Ovary (tissue), 9 donors: Measurements from ENCODE around the gene MCTP1. TPM values are rescaled to one million over a fixed set of nuclear protein-coding genes. Genes with fewer than 3 reads are reported as not detected.

Experiments
- DNase-seq, 5 donors: peaks; one replicate each; pipeline ENCODE4 v3.0.0-alpha.2; 2019 to 2020
- H3K27ac ChIP-seq, 2 donors: fragments of 200-600 bp; one replicate each; pipeline versions ENCODE4 v1.5.1 to v1.8.0; 2019 to 2022
- H3K27me3 ChIP-seq: fragments of 200-600 bp; one replicate; pipeline ENCODE4 v1.8.0; 2022
- H3K36me3 ChIP-seq: fragments of 200-600 bp; sonication (generic); one replicate; pipeline ENCODE4 v1.5.1; 2019
- H3K4me1 ChIP-seq: one replicate; pipeline ENCODE4 v1.8.1; 2013; ENCODE audit warnings: mild to moderate bottlenecking, moderate library complexity; ENCODE audit not compliant: insufficient read depth
- H3K4me3 ChIP-seq: fragments of 200-600 bp; sonication (generic); one replicate; pipeline ENCODE4 v1.5.1; 2017
- H3K9me3 ChIP-seq, 2 donors: fragments of 200-600 bp in 1 of 2; sonication (generic) in 1 of 2; one replicate each; pipeline versions ENCODE4 v1.5.1 to v1.8.1; 2013 to 2019; ENCODE audit warnings: mild to moderate bottlenecking in 1 of 2, moderate library complexity in 1 of 2
- EP300 ChIP-seq: sonication (generic); formaldehyde crosslinking; IDR thresholded peaks from one replicate; pipeline ENCODE4 v1.6.1; 2017; ENCODE audit warnings: antibody characterized with exemption
- POLR2A ChIP-seq: fragments of 450-650 bp; IDR thresholded peaks from one replicate; pipeline ENCODE4 v1.6.1; 2017; ENCODE audit warnings: antibody characterized with exemption, mild to moderate bottlenecking, moderate library complexity
- WGBS, 3 donors: extraction: QIAGEN DNeasy Blood & Tissue Kit in 1 of 3; methylation state at CpG; one replicate each; pipeline versions ENCODE4 v1.1.5 to v1.1.7; 2013 to 2017; 5-methylcytosine and 5-hydroxymethylcytosine counted together
- intact Hi-C, 4 donors: fragments of 100-400 bp; cut with DNase I; formaldehyde crosslinking; loops; one replicate each; pipeline versions ENCODE4 v1.11.0 to v1.15.1; 2022 to 2023
- polyA plus RNA-seq, 2 donors: library from polyadenylated mRNA; stranded (reverse); fragments of 200-250 nt in 1 of 2; fragments of 350-450 nt in 1 of 2; fragmentation: Illumina TruSeq in 1 of 2; extraction: RNeasy Lipid Tissue Mini Kit (QIAGEN cat#74804) in 1 of 2; gene quantifications; one replicate each; pipeline ENCODE4 v1.2.3, GENCODE V29; 2013 to 2014
- total RNA-seq, 7 donors: library from RNA; depleted of rRNA in 2 of 7; stranded (reverse); fragments of >200 nt in 2 of 7; fragmentation: NEBNext Ultra II Directional in 3 of 7; extraction: Animal tissue kit (Norgen Biotek cat#: 25700) in 3 of 7; gene quantifications; one replicate each; pipeline versions ENCODE4 v1.1.0 to v1.2.4, GENCODE V29; 2016 to 2023
- TF ChIP-seq, protein P1 (sequence below), 3 donors: fragments of 450-650 bp in 2 of 3; fragments of 200-600 bp in 1 of 3; IDR thresholded peaks; one replicate each; pipeline versions ENCODE4 v1.5.1 to v1.8.0; 2016 to 2022; ENCODE audit warnings: antibody characterized with exemption in 3 of 3, mild to moderate bottlenecking in 1 of 3
- donor health status: DM: no; HTN: no; CAD: no; lungs with moderate emphysema.
- donor health status: DM: no; HTN: no; CAD: no.
- donor health status: Bipolar disorder and iron deficiency.
- donor health status: DM: yes; HTN: yes; CAD: no.
- donor health status: DM: no; HTN: no; CAD: no.
- donor health status: DM: yes; HTN: yes; CAD: no.

MCTP1 gene
- total and polyA plus RNA-seq, 9 donors, result 1.7 to 11.4 (median 5.0) TPM

DNA sequence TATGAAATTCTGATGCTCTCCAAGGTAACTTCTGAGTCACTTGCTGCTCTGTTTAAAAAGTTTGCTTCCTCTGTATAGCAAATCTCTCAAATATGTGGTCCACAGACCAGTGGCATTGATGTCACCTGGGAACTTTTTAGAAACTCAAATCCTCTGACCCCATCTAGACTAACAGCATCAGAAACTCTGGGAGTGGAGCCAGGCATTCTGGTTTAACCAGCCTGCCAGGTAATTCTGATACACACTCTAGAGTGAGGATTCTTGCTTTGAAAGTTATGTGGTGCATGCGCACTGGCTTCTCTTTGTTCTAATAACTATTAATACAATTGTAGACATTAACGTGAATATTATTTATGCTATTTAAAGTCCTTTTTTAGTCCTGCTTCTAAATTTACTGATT, 368.3 kb downstream of the MCTP1 start:
- DNase-seq, result no peak
- H3K36me3 ChIP-seq, result no peaks in the 10 kb centered on the region
- intact Hi-C loops, result no loop called here
- TF ChIP-seq EP300, result no peak
- TF ChIP-seq POLR2A, result no peak
- TF ChIP-seq, protein P1, sequence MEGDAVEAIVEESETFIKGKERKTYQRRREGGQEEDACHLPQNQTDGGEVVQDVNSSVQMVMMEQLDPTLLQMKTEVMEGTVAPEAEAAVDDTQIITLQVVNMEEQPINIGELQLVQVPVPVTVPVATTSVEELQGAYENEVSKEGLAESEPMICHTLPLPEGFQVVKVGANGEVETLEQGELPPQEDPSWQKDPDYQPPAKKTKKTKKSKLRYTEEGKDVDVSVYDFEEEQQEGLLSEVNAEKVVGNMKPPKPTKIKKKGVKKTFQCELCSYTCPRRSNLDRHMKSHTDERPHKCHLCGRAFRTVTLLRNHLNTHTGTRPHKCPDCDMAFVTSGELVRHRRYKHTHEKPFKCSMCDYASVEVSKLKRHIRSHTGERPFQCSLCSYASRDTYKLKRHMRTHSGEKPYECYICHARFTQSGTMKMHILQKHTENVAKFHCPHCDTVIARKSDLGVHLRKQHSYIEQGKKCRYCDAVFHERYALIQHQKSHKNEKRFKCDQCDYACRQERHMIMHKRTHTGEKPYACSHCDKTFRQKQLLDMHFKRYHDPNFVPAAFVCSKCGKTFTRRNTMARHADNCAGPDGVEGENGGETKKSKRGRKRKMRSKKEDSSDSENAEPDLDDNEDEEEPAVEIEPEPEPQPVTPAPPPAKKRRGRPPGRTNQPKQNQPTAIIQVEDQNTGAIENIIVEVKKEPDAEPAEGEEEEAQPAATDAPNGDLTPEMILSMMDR (IDR thresholded peaks at IDR 0.05), result no peak
- H3K27ac ChIP-seq, result no peak overlapping the region
- H3K4me3 ChIP-seq, result no peak overlapping the region
- no peaks in the 10 kb centered on the region for H3K27me3 ChIP-seq
- WGBS, 3 donors, result 85 to 92% (median 86%) methylated on average over 2 of the region's 2 CpGs
- no peaks in the 10 kb centered on the region for H3K9me3 ChIP-seq
- no peaks in the 10 kb centered on the region for H3K4me1 ChIP-seq

DNA sequence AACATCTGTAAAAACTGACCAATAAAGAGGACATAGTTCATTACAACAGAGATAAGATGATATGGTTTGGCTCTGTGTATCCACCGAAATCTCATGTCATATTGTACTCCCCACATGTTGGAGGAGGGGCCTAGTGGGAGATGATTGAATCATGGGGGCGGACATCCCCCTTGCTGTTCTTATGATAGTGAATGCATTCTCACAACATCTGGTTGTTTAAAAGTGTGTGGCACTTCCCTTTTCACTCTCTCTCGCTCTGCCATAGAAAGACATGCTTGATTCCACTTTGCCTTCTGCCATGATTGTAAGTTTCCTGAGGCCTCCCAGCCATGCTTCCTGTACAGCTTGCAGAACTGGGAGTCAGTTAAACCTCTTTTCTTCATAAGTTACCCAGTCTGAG, 373.6 kb downstream of the MCTP1 start:
- no peak overlapping the region for H3K27ac ChIP-seq
- 67 to 74% (median 70%) methylated on average over 3 of the region's 3 CpGs for whole genome bisulfite sequencing, 3 donors
- no peak overlapping the region for H3K4me3 ChIP-seq
- H3K4me1 ChIP-seq, result no peaks in the 10 kb centered on the region
- no peaks in the 10 kb centered on the region for H3K9me3 ChIP-seq
- DNase-seq, result no peak
- H3K27me3 ChIP-seq, result no peaks in the 10 kb centered on the region
- no peak for TF ChIP-seq EP300
- no peak for TF ChIP-seq POLR2A
- TF ChIP-seq, protein P1 (IDR thresholded peaks at IDR 0.05), result no peak
- intact Hi-C loops, result no loop called here
- H3K36me3 ChIP-seq, result no peaks in the 10 kb centered on the region

DNA sequence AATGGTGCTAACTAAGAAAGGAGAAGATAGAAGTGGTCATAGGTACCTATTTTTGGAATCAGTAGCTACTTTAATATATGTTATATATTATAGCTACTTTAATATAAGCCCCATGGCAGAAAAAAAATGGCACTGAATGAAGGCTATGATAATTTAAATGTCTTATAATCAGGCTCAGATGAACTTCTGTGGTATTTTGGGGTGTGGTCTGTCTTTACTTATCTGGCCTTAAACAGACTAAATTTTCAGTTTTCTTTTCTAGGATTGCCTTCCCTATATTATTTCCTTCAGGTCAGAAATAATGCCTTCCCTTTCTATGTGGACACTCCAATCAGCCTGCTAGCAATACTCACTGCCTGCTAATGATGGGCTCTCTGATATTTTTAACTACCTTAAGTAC, 374.2 kb downstream of the MCTP1 start:
- TF ChIP-seq POLR2A (no peak), EP300 (no peak)
- TF ChIP-seq, protein P1 (IDR thresholded peaks at IDR 0.05), result no peak
- H3K4me3 ChIP-seq, result no peak overlapping the region
- intact Hi-C loops, result no loop called here
- H3K4me1 ChIP-seq, result no peaks in the 10 kb centered on the region
- DNase-seq, result no peak
- no peaks in the 10 kb centered on the region for H3K27me3 ChIP-seq
- no peaks in the 10 kb centered on the region for H3K9me3 ChIP-seq
- H3K36me3 ChIP-seq, result no peaks in the 10 kb centered on the region
- H3K27ac ChIP-seq, result no peak overlapping the region

DNA sequence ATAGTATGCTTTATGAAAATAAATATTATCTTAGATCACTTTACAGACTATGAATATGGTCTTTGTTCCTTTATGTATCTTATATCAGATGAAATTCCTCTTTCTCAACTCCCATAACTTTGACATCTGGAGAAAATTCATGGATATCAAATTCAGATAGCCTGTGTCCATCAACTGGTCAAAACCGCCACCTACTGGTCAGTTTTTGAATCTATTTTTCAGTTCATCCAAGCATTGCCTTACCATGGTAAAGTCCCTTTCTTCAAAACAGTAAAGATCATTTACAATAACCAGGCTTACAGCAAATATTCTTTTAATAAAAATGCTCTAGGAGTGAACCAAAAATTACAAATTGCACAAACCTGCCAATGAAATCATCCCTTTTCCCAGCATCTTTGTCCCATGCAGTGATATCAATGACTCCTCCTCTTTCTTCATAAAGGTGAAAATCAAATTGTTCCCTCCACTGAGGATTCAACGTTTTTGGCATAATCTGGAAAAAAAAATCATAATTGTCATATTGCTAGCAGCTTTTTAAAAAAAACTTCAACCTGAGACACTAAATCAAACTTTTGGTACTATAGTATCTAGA, 375.9 kb downstream of the MCTP1 start:
- Histone ChIP-seq H3K27me3 (no peaks in the 10 kb centered on the region), H3K27ac (no peak overlapping the region), H3K4me3 (no peak overlapping the region), H3K9me3 (no peaks in the 10 kb centered on the region), H3K36me3 (no peaks in the 10 kb centered on the region), H3K4me1 (no peaks in the 10 kb centered on the region)
- TF ChIP-seq, protein P1 (IDR thresholded peaks at IDR 0.05), result peak in 1 of 3 donors; percentile 9
- no peak for TF ChIP-seq POLR2A
- TF ChIP-seq EP300, result no peak
- intact Hi-C loops, result no loop called here
- DNase-seq, result no peak
- WGBS, 3 donors, result 16 to 21% (median 18%) methylated on average over 2 of the region's 2 CpGs
